MM.1S (cell line): ENCODE measurements around the gene CAPN12.

Experiments used
- DNase-seq: peaks from one replicate; pipeline ENCODE4 v3.0.0-alpha.2; 2015
- H2AFZ ChIP-seq: fragments of 300-600 bp; sonication (generic); 2 replicates; pipeline ENCODE4 v1.6.0; 2016; ENCODE audit warnings: antibody characterized with exemption, low read length
- H3F3A ChIP-seq: fragments of 300-600 bp; sonication (generic); 2 replicates; pipeline ENCODE4 v1.6.1; 2016; ENCODE audit warnings: mild to moderate bottlenecking, antibody characterized with exemption, low read length, moderate library complexity, mixed read lengths; ENCODE audit not compliant: insufficient read depth
- H3K27ac ChIP-seq: fragments of 300-600 bp; sonication (generic); 2 replicates; pipeline ENCODE4 v1.5.1; 2016; ENCODE audit warnings: mild to moderate bottlenecking, low read length
- H3K27me3 ChIP-seq: fragments of 300-600 bp; sonication (generic); replicated peaks from 2 replicates; pipeline ENCODE4 v1.6.0; 2016; ENCODE audit warnings: low read length; ENCODE audit not compliant: insufficient read depth
- H3K36me3 ChIP-seq: fragments of 300-600 bp; sonication (generic); replicated peaks from 2 replicates; pipeline ENCODE4 v1.6.1; 2016; ENCODE audit warnings: mild to moderate bottlenecking, low read length, mixed read lengths; ENCODE audit not compliant: insufficient read depth
- H3K4me1 ChIP-seq: fragments of 300-600 bp; sonication (generic); 2 replicates; pipeline ENCODE4 v1.6.1; 2016; ENCODE audit warnings: low read length, mixed read lengths
- H3K4me2 ChIP-seq: fragments of 300-600 bp; sonication (generic); 2 replicates; pipeline ENCODE4 v1.6.0; 2016; ENCODE audit warnings: low read depth, low read length
- H3K4me3 ChIP-seq: fragments of 300-600 bp; sonication (generic); 2 replicates; pipeline ENCODE4 v1.5.1; 2016; ENCODE audit warnings: low read length, mixed read lengths
- H3K79me2 ChIP-seq: fragments of 300-600 bp; sonication (generic); 2 replicates; pipeline ENCODE4 v1.6.1; 2016; ENCODE audit warnings: mixed run types, low read length, mixed read lengths
- H3K9ac ChIP-seq: fragments of 300-600 bp; sonication (generic); 2 replicates; pipeline ENCODE4 v1.6.1; 2016; ENCODE audit warnings: low read length, mixed read lengths
- H3K9me2 ChIP-seq: fragments of 300-600 bp; sonication (generic); replicated peaks from 2 replicates; pipeline ENCODE4 v1.6.1; 2016; ENCODE audit warnings: mild to moderate bottlenecking, low read length, mixed read lengths; ENCODE audit not compliant: insufficient read depth
- H3K9me3 ChIP-seq: fragments of 300-600 bp; sonication (generic); replicated peaks from 2 replicates; pipeline ENCODE4 v1.6.1; 2016; ENCODE audit warnings: mild to moderate bottlenecking, low read length, mixed read lengths; ENCODE audit not compliant: insufficient read depth
- H4K20me1 ChIP-seq: fragments of 300-600 bp; sonication (generic); 2 replicates; pipeline ENCODE4 v1.6.1; 2016; ENCODE audit warnings: mild to moderate bottlenecking, low read length, moderate library complexity, mixed read lengths; ENCODE audit not compliant: insufficient read depth
- EZH2 ChIP-seq: fragments of 300-600 bp; sonication (generic); optimal IDR thresholded peaks from 2 replicates; pipeline ENCODE3; 2017; ENCODE audit warnings: low read depth, mild to moderate bottlenecking, antibody characterized with exemption, low read length, mixed read lengths
- EZH2phosphoT487 ChIP-seq: fragments of 300-600 bp; sonication (generic); IDR thresholded peaks from 2 replicates; pipeline ENCODE4 v1.6.1; 2018; ENCODE audit warnings: antibody characterized with exemption, low read length
- TF ChIP-seq, protein P1 (sequence below): fragments of 300-600 bp; sonication (generic); IDR thresholded peaks from 2 replicates; pipeline ENCODE4 v1.5.1; 2016; ENCODE audit warnings: antibody characterized with exemption, low read length, mixed read lengths

Gene CAPN12

DNA sequence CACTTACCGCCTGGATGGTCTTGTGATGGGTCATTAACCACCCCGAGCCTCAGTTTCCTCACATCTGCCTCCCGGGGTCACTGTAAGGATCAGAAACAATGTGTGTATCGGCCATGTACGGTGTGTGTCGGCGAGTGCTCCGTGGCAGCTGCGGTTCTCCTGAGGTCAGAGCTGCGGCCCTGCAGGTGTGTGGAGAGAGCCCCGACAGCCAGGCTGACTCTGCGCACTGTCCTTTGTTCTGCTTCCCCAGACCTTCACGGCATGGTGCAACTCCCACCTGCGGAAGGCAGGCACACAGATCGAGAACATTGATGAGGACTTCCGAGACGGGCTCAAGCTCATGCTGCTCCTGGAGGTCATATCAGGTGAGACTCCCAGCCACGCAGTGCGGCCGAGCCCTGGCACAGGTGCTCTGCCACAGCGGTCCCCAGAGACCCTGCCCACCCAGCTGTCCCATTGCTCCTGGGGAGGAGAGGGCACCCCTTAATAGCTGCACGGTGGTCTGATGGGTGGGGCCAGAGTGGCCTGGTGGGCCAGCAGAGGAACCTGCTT lies 43.8 kb downstream of the CAPN12 start:
- H3K4me1 ChIP-seq: peaks cover 4% of the 10 kb centered on the region
- no peaks in the 10 kb centered on the region for H3K27me3 ChIP-seq
- H4K20me1 ChIP-seq: no peaks in the 10 kb centered on the region
- no peak overlapping the region for H2AFZ ChIP-seq
- H3K9ac ChIP-seq: no peak overlapping the region
- no peaks in the 10 kb centered on the region; the same call in 1 of the 2 replicates for H3K36me3 ChIP-seq
- no peaks in the 10 kb centered on the region for H3F3A ChIP-seq
- H3K4me3 ChIP-seq: no peak overlapping the region
- DNase-seq: no peak
- no peaks in the 10 kb centered on the region for H3K9me2 ChIP-seq
- TF ChIP-seq EZH2phosphoT487 (no peak), EZH2 (no peak)
- no peak overlapping the region for H3K27ac ChIP-seq
- peaks cover 51% of the 10 kb centered on the region for H3K79me2 ChIP-seq
- no peak overlapping the region for H3K4me2 ChIP-seq
- no peaks in the 10 kb centered on the region for H3K9me3 ChIP-seq

DNA sequence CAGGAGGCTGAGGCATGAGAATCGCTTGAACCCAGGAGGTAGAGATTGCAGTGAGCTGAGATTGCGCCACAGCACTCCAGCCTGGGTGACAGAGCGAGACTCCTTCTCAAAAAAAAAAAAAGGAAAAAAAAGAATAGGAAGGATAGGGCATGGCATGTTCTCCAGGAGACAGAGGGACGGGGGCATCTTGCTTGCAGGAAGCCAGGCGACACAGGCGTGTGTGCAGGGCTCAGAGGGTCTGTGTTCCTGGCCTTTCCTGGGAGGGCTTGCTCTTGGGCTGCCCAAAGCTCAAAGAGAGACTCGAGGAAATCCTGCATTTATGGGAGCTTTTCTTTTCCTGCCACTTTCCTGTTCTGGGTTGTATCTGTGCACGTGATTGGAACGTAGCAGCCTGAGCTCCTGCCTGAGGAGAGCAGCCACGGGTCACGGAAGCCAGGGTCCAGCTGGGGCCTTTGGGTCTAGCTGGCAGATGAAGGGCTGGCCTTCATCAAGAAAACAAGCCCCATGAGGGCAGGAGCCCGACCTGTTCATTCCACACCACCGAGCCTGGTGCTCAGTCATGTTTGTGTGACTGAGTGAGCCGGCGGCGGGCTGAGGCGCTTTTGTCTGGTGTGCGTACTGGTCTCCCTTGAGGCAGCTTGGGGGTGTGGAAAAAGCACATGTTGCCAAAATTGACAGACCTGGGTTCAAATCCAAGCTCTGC lies 44.5 kb downstream of the CAPN12 start:
- no peak overlapping the region for H3K9ac ChIP-seq
- H3K36me3 ChIP-seq: no peaks in the 10 kb centered on the region; the same call in 1 of the 2 replicates
- H3K4me3 ChIP-seq: no peak overlapping the region
- H2AFZ ChIP-seq: no peak overlapping the region
- H3F3A ChIP-seq: no peaks in the 10 kb centered on the region
- H3K9me3 ChIP-seq: no peaks in the 10 kb centered on the region
- H3K79me2 ChIP-seq: peaks cover 57% of the 10 kb centered on the region
- no peaks in the 10 kb centered on the region for H4K20me1 ChIP-seq
- no peak for DNase-seq
- H3K27me3 ChIP-seq: no peaks in the 10 kb centered on the region
- TF ChIP-seq, protein P1, sequence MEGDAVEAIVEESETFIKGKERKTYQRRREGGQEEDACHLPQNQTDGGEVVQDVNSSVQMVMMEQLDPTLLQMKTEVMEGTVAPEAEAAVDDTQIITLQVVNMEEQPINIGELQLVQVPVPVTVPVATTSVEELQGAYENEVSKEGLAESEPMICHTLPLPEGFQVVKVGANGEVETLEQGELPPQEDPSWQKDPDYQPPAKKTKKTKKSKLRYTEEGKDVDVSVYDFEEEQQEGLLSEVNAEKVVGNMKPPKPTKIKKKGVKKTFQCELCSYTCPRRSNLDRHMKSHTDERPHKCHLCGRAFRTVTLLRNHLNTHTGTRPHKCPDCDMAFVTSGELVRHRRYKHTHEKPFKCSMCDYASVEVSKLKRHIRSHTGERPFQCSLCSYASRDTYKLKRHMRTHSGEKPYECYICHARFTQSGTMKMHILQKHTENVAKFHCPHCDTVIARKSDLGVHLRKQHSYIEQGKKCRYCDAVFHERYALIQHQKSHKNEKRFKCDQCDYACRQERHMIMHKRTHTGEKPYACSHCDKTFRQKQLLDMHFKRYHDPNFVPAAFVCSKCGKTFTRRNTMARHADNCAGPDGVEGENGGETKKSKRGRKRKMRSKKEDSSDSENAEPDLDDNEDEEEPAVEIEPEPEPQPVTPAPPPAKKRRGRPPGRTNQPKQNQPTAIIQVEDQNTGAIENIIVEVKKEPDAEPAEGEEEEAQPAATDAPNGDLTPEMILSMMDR: no peak
- no peak for TF ChIP-seq EZH2phosphoT487
- TF ChIP-seq EZH2: no peak
- H3K4me1 ChIP-seq: peaks cover 11% of the 10 kb centered on the region
- no peak overlapping the region for H3K27ac ChIP-seq
- H3K4me2 ChIP-seq: no peak overlapping the region
- H3K9me2 ChIP-seq: no peaks in the 10 kb centered on the region

DNA sequence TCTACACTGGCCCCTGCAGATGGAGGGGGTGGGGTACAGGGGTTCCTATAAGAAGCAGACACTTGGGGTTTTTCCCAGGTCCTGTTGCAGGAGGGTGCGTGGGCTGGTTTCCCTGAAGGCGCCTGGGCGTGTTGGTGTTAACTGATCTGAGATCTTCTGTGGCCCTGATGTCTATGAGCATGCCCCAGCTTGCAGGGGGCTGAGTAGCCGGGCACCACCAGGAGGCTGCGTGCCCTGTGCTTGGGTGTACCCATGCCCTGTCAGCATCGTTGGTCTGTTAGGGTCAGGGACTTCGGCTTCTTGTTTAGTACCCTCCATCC lies 45.3 kb downstream of the CAPN12 start:
- Histone ChIP-seq H3K9ac (no peak overlapping the region), H3K79me2 (peaks cover 65% of the 10 kb centered on the region), H3K27ac (no peak overlapping the region), H3F3A (no peaks in the 10 kb centered on the region), H3K4me2 (no peak overlapping the region), H3K4me1 (peaks cover 16% of the 10 kb centered on the region), H3K27me3 (no peaks in the 10 kb centered on the region), H4K20me1 (no peaks in the 10 kb centered on the region), H2AFZ (no peak overlapping the region), H3K4me3 (no peak overlapping the region), H3K9me2 (no peaks in the 10 kb centered on the region), H3K36me3 (no peaks in the 10 kb centered on the region; the same call in 1 of the 2 replicates), H3K9me3 (no peaks in the 10 kb centered on the region)
- no peak for DNase-seq
- no peak for TF ChIP-seq EZH2
- TF ChIP-seq EZH2phosphoT487: no peak
- TF ChIP-seq, protein P1: no peak
